Amygdala (tissue), 56 donors: ENCODE results near the gene HLA-E.
"Not testable (repeated sequence)": the region's sequence is repeated elsewhere in the genome, so short reads cannot be mapped to it uniquely, and the experiment has no call there.

Source experiments
- DNase-seq, 56 donors: peaks; one replicate each; lab custom pipeline; 2025; lab: John Stamatoyannopoulos, UW

The HLA-E gene

GRCh38 chr6:30500421-30501355, 11.4 kb downstream of the HLA-E start:
- DNase-seq = no peak

- no peak for DNase-seq
Measured at GRCh38 chr6:30507849-30508827, 18.8 kb downstream of the HLA-E start.

DNA sequence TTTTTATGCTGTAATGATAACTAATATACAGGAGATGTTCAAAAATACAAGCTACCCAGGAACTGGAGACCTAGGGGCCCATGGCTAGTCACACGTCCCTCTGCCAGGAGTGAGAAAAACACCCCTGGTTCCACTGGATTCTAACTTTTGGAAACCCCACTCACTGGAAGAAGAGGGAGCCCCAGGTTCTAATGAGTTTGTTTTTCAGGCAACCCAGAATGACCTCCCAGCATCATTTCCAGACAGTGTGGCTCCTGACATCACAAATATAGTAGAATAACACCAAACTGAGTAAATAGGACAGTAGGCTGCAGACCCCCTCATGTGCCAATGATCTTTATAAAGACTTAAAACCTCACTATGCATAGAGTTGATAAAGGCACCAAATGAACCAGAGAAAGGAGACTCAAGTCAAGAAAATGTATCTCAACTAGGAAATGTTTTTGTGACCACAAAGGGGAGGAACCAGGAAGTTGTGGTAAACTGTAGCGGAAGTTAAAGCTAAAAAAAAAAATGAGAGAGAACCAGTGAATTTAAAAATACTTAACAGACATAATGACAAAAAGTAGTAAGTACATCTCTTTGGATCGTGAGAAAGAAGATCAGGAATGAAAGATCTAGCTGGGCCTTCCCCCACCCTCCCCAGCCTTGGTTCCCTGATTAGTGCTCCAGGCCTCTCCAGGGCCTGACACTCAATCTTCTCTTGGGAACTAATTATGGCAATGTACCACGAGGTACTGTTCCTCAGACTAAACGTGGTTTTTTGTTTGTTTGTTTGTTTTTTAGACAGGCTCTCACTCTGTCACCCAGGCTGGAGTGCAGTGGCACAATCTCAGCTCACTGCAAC, 19.8 kb downstream of the HLA-E start:
- DNase-seq = no peak

GRCh38 chr6:30510419-30511168, 21.3 kb downstream of the HLA-E start:
- no peak for DNase-seq

DNA sequence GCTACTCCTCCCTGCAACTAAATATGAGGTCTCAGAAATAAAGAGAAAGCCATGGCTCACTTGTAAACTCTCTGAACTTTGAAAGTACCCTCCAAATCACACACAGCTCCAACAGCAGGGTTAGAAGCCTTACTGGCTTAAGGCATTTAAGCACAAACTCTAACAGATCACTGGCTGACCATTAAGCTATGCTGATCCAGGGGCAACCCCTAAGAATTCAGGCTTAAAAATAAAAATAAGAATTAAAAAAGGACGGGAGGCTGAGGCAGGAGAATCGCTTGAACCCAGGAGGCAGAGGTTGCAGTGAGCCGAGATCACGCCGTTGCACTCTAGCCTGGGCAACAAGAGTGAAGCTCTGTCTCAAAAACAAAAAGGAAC, 21.8 kb downstream of the HLA-E start:
- no peak for DNase-seq

GRCh38 chr6:30513451-30513850, 24.1 kb downstream of the HLA-E start:
- DNase-seq = no peak

GRCh38 chr6:30515106-30515505, 25.8 kb downstream of the HLA-E start:
- no peak for DNase-seq

GRCh38 chr6:30515944-30516753, 26.8 kb downstream of the HLA-E start:
- peak in 47 of 56 donors; percentile 3 to 77 (median 31) for DNase-seq

DNA sequence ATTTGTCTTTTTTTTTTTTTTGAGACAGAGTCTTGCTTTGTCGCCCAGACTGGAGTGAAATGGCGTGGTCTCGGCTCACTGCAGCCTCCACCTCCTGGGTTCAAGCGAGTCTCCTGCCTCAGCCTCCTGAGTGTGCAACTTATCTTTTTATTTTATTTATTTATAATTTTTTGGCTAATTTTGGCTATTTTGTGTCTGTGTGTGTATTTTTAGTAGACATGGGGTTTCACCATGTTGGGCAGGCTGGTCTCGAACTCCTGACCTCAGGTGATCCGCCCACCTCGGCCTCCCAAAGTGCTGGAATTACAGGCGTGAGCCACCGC, 27.4 kb downstream of the HLA-E start:
- DNase-seq = not testable (repeated sequence)

DNA sequence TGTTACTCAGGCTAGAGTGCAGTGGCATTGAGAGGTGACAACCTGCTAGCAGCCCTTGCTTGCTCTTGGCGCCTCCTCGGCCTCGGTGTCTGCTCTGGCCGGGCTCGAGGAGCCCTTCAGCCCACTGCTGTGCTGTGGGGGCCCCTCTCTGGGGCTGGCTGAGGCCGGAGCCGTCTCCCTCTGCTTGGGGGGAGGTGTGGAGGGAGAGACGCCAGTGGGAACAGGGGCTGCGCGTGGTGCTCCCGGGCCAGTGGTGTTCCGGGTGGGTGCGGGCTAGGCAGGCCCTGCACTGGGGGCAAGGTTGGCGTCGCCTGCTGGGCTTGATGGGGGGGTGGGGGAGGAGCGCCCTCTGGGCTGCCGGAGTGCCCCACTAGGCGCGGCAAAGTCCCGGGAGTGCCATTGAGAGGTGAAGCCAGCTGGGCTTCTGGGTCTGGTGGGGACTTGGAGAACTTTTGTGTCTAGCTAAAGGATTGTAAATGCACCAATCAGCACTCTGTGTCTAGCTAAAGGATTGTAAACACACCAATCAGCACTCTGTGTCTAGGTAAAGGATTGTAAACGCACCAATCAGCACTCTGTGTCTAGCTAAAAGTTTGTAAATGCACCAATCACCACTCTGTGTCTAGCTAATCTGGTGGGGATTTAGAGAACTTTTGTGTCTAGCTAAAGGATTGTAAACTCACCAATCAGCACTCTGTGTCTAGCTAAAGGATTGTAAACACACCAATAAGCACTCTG, 28.6 kb downstream of the HLA-E start:
- DNase-seq = not testable (repeated sequence)

- DNase-seq = not testable (repeated sequence)
Measured at GRCh38 chr6:30518505-30519145, 29.3 kb downstream of the HLA-E start.

GRCh38 chr6:30520522-30520921, 31.2 kb downstream of the HLA-E start:
- no peak for DNase-seq

GRCh38 chr6:30521082-30521481, 31.8 kb downstream of the HLA-E start:
- DNase-seq = not testable (repeated sequence)

DNA sequence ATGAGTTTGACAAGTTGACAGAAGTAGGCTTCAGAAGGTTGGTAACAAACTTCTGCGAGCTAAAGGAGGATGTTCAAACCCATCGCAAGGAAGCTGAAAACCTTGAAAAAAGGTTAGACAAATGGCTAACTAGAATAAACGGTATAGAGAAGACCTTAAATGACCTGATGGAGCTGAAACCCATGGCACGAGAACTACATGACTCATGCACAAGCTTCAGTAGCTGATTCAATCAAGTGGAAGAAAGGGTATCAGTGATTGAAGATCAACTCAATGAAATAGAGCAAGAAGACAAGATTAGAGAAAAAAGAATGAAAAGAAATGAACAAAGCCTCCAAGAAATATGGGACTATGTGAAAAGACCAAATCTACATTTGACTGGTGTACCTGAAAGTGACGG, 32.6 kb downstream of the HLA-E start:
- not testable (repeated sequence) for DNase-seq

DNA sequence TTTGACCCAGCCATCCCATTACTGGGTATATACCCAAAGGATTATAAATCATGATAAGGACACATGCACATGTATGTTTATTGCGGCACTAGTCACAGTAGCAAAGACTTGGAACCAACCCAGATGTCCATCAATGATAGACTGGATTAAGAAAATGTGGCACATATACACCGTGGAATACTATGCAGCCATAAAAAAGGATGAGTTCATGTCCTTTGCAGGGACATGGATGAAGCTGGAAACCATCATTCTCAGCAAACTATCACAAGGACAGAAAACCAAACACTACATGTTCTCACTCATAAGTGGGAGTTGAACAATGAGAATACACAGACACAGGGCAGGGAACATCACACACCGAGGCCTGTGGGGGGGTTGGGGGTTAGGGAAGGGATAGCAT, 37.1 kb downstream of the HLA-E start:
- not testable (repeated sequence) for DNase-seq

- DNase-seq = not testable (repeated sequence)
Measured at GRCh38 chr6:30529349-30529875, 40.1 kb downstream of the HLA-E start.

DNA sequence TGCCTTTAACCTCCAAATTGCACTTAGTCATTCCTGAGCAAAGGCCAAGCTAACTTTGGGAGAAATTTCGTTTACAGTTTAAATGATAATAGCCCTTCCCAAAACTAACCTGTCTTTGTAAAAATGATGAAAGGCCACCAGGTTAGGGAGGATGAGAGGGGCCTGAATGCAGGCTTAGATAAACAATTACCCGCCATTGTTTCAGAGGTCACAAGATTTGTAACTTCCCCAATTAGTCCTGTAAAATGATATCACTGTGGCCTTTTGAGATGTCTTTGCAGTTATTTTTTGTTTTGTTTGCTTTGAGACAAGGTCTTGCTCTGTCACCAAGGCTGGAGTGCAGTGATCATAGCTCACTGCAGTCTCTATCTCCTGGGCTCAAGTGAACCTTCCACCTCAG, 40.7 kb downstream of the HLA-E start:
- DNase-seq = no peak
